Measurements from ENCODE around the gene SKI. TPM values are rescaled to one million over a fixed set of nuclear protein-coding genes. Genes with fewer than 3 reads are reported as not detected.

The SKI gene
- total and polyA plus RNA-seq, 2 of the 8 experiments (the other 6 are each of a cell fraction or from before 2014, with no cell fraction given): 8.3 to 87.6 TPM

GRCh38 chr1:2334366-2334765 lies 106.2 kb downstream of the SKI start:
- no peak overlapping the region for H2BK120ac ChIP-seq (replicated peaks; ENCODE audit: low read depth, low read length)
- ChIA-PET POLR2A (ENCODE audit: partially characterized antibody) (interaction anchor here (1.6 kb wide), 1 partner anchor 139 kb away, joined by 3 read pairs; no protein-coding TSS in a partner anchor), CTCF (ENCODE audit: partially characterized antibody) (interaction anchor here (1.2 to 1.7 kb wide), 2 partner anchors 12 to 135 kb away, joined by 4 to 5 read pairs; no protein-coding TSS in a partner anchor)

More at GRCh38 chr1:2334366-2334765, 106.2 kb downstream of the SKI start:
- no peaks in the 10 kb centered on the region for H3K4me1 ChIP-seq (replicated peaks in 1 of 4; ENCODE audit: control insufficient read depth in 3 of 4, insufficient read depth in 4 of 4, low read length in 3 of 4)
- H2AFZ ChIP-seq (ENCODE audit: low read length): no peak overlapping the region
- H2BK5ac ChIP-seq (ENCODE audit: low read depth, low read length): no peak overlapping the region
- H3K36me3 ChIP-seq (ENCODE audit: control insufficient read depth in 2 of 4, insufficient read depth in 4 of 4, low read length in 3 of 4): no peaks in the 10 kb centered on the region
- no peaks in the 10 kb centered on the region for H4K20me1 ChIP-seq (replicated peaks in 1 of 2; ENCODE audit: control insufficient read depth in 1 of 2, insufficient read depth in 2 of 2, low read length in 2 of 2)
- H3K9ac ChIP-seq (replicated peaks in 1 of 4; ENCODE audit: extremely low read depth in 1 of 4, low read depth in 3 of 4, low read length in 3 of 4): no peak overlapping the region
- H4K91ac ChIP-seq (replicated peaks; ENCODE audit: insufficient read length, low read length): no peak overlapping the region
- H2BK12ac ChIP-seq (ENCODE audit: low read depth, low read length): no peak overlapping the region
- no peak overlapping the region for H2BK20ac ChIP-seq (ENCODE audit: low read length)
- H3K27ac ChIP-seq (ENCODE audit: low read depth, low read length): no peak overlapping the region
- DNase-seq (ENCODE audit: low read depth in 1 of 2, low spot score in 2 of 2) (no peak), FAIRE-seq (no peak)
- no peak overlapping the region for H2AK5ac ChIP-seq (ENCODE audit: low read depth, low read length)
- no peak overlapping the region for H3K23ac ChIP-seq (ENCODE audit: insufficient read length)
- TF ChIP-seq NANOG (IDR thresholded peaks at IDR 0.05; ENCODE audit: insufficient read depth, low read depth, low read length, poor library complexity, severe bottlenecking) (no peak), HDAC6 (IDR thresholded peaks at IDR 0.05; ENCODE audit: low read depth, low read length) (no peak), CEBPB (IDR thresholded peaks at IDR 0.05; ENCODE audit: low read depth, low read length) (no peak), CREB1 (IDR thresholded peaks at IDR 0.05) (no peak), POLR2A (IDR thresholded peaks at IDR 0.05; ENCODE audit: control extremely low read depth in 1 of 2, low read depth in 2 of 2, low read length in 2 of 2) (no peak), CBX8 (IDR thresholded peaks at IDR 0.05; ENCODE audit: borderline replicate concordance, low read depth, low read length) (no peak), TEAD4 (IDR thresholded peaks at IDR 0.05; ENCODE audit: low read depth, low read length) (no peak)
- no peak overlapping the region for H3K4me2 ChIP-seq (ENCODE audit: insufficient read depth in 1 of 2, low read depth in 2 of 2, low read length in 2 of 2)
- H4K8ac ChIP-seq (ENCODE audit: extremely low read depth, insufficient read depth, low read length): no peak overlapping the region
- no peak overlapping the region for H3K4me3 ChIP-seq (ENCODE audit: extremely low read depth in 1 of 4, insufficient read depth in 2 of 4, low read depth in 3 of 4, low read length in 4 of 4)
- H3K79me2 ChIP-seq (ENCODE audit: control insufficient read depth in 1 of 2, insufficient read depth in 2 of 2, low read length in 2 of 2): no peaks in the 10 kb centered on the region
- peaks cover 9 to 24% of the 10 kb centered on the region in 2 experiments; a peak in 3 of 4 replicates for H3K9me3 ChIP-seq (ENCODE audit: insufficient read depth in 2 of 2, low read depth in 1 of 2, low read length in 1 of 2)
- H3K27me3 ChIP-seq (replicated peaks in 1 of 4; ENCODE audit: control insufficient read depth in 3 of 4, extremely low read depth in 1 of 4, insufficient read depth in 3 of 4, low read length in 3 of 4): no peaks in the 10 kb centered on the region
- 88% methylated on average over 21 of the region's 21 CpGs; no CpG with 5 or more reads in 1 of the 2 experiments for WGBS, 2 experiments (ENCODE audit: extremely low coverage in 1 of 2, insufficient coverage in 1 of 2, insufficient read length in 1 of 2, insufficient replicate concordance in 2 of 2, low coverage in 1 of 2, low lambda C conversion rate in 2 of 2, missing lambda C conversion rate in 1 of 2)
- H3K14ac ChIP-seq (ENCODE audit: insufficient read length): no peak overlapping the region
- no peaks in the 10 kb centered on the region for H3K23me2 ChIP-seq (ENCODE audit: low read depth, low read length)
- H3K4ac ChIP-seq (replicated peaks; ENCODE audit: insufficient read length, low read depth, low read length): no peak overlapping the region
- H3K79me1 ChIP-seq (ENCODE audit: low read depth, low read length): no peaks in the 10 kb centered on the region
- H4K5ac ChIP-seq (ENCODE audit: insufficient read length, low read depth, low read length): no peak overlapping the region
- H3K18ac ChIP-seq (ENCODE audit: extremely low read depth, low read length): no peak overlapping the region
- H2BK15ac ChIP-seq (ENCODE audit: low read length): no peak overlapping the region
- H3K56ac ChIP-seq (replicated peaks; ENCODE audit: insufficient read length, low read depth, low read length): no peak overlapping the region

Data from H1 (cell line).